CMK (cell line): Measurements from ENCODE around the gene NANOG.
A peak's percentile ranks its signal among the peaks of the same experiment; 100 is the strongest.
"Not testable (repeated sequence)": the region's sequence is repeated elsewhere in the genome, so short reads cannot be mapped to it uniquely, and the experiment has no call there.

ENCODE experiments used
- DNase-seq: peaks from one replicate; pipeline ENCODE4 v3.0.0-alpha.2; 2010; ENCODE audit warnings: low read depth

NANOG gene

DNA sequence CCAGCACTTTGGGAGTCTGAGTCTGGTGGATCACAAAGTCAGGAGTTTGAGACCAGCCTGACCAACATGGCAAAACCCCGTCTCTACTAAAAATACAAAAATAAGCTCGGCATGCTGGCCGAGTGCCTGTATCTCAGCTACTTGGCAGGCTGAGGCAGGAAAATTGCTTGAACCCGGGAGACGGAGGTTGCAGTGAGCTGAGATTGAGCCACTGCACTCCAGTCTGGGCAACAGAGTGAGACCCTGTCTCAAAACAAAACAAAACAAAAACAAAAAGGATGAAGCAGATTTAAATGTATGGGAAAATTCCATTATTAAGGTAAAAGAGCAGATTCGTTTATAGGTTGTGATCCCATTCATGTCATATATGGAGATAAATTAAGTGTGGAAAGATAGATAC lies 17.1 kb downstream of the NANOG start:
- DNase-seq = not testable (repeated sequence)

- DNase-seq = peak; percentile 70
These were observed 17.8 kb downstream of the NANOG start for GRCh38 chr12:7806863-7807487.

DNA sequence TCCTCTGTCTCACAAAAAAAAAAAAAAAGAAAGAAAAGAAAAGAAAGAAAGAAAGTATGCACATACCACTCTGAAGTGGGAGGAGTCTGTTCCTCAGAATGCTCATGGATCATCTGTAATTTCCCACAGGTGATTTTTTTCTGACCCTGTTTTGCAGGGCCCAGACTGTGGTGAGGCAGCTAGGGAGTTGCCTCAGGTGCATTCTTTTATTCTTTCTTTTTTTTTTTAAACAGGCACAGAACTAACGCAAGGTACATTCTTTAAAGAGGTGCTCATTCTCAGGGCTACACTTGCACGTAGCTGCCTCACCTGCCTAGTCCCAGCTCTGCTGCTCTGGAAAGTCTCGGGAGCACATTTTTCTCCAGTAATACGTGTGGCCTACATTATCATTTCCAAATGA lies 36.6 kb downstream of the NANOG start:
- DNase-seq = not testable (repeated sequence)

DNA sequence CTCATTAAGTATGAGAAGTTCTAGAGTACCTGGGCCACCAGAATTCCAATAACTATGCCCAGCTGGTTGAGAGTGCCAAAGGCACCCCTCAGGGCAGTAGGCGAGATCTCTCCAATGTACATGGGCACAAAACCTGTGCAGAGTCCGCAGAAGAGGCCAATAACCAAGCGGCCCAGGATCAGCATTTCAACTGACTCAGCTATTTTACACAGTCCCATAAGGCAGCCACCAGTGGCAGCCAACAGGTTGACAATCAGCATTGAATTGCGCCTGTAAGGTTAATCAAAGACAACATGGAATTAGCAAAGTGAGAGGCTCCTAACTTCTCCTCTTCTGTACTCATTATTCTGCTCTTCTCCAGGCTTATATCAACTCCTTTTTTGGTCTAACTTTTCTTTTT lies 40.5 kb downstream of the NANOG start:
- not testable (repeated sequence) for DNase-seq

- no peak for DNase-seq
These were observed 43.0 kb downstream of the NANOG start for GRCh38 chr12:7832059-7832696.

- not testable (repeated sequence) for DNase-seq
These were observed 44.0 kb downstream of the NANOG start for GRCh38 chr12:7833201-7833600.

- DNase-seq = no peak
These were observed 44.6 kb downstream of the NANOG start for GRCh38 chr12:7833831-7834230.

DNA sequence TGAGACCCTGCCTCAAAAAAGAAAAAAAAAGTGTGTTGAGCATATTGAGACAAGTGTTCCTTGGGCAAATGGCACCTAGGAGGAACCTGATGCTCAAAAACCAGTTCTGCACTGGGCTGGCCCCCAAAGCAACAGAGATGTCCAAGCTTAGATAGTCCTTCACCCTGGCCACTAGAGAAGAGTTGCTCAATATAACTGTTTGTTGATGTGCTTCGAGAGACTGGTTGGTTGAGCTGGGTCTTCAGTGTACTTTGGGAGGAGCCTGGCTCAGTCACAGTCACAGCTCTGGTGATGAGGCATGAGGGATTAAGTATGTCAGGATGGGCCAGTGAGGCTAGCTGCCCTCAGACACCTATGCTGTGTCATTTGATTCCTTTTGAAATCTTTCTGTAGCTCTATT lies 45.5 kb downstream of the NANOG start:
- no peak for DNase-seq

- DNase-seq = no peak
These were observed 45.9 kb downstream of the NANOG start for GRCh38 chr12:7835116-7835515.

DNA sequence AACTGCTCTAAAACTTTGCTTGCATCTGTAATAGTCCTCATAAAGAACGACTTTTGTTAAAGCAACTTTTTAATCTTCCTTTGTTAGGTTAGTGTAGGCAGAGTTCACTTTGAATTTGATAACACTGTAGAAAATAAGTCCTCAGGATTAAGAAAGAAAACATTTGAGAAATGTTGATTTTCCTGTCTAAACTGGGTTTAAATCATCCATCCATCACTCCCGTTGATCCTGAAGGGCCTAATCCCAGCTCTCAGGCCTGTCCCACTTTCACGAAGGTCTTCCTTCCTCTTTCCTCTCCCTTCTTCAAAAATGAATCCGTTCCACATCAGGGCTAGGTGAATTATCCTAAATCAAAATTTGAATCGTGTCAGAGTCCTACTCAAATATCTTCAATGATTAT lies 46.6 kb downstream of the NANOG start:
- DNase-seq = no peak

DNA sequence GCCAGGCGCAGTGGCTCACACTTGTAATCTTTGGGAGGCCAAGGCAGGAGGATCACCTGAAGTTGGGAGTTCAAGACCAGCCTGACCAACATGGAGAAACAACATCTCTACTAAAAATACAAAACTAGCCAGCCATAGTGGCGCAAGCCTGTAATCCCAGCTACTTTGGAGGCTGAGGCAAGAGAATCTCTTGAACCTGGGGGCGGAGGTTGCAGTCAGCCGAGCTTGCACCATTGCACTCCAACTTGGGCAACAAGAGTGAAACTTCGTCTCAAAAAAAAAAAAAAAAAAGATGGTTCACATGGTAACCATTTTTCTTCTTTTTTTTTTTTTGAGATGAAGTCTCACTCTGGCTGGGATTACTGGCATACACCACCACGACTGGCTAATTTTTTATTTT lies 48.2 kb downstream of the NANOG start:
- no peak for DNase-seq

- not testable (repeated sequence) for DNase-seq
These were observed 50.0 kb downstream of the NANOG start for GRCh38 chr12:7839226-7839625.

- not testable (repeated sequence) for DNase-seq
These were observed 50.6 kb downstream of the NANOG start for GRCh38 chr12:7839848-7840247.

GRCh38 chr12:7842444-7842843 lies 53.2 kb downstream of the NANOG start:
- not testable (repeated sequence) for DNase-seq

DNA sequence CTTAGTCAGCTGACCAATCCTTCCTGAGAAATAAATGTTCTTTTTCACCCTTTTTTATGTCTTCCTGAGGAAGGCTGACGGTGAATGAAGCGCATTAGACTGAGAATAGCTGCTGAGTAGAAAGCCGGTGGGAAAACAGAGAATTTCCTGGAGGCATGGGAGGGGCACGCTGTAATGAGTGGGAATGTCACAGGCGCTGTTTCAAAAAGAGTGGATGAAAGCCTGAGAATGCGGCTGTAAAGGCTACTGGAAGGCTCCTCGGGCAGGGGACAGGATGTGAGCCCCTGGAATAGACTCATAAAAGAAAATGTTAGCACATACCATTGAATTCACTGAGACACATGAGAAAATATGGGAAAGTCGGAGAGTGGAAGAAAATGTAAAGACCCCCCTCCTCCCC lies 53.9 kb downstream of the NANOG start:
- not testable (repeated sequence) for DNase-seq

DNA sequence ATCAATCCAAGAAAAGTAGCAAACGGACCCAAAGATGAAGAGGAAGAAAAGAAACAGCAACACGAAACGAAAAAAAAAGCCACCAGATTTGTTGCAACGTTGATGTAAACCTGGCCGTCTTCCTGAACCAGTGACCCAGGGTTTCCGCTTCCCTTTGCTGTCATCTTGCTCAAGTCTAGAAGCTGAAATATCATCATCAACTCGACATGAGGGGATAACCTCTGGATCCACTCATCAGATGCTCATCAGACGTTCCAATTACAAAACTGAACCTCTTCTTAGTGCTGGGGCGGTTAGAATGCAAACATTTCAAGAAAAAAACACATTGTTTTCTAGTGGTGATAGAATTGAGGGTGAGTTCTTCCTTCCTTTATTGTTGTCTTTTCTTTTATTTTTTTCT lies 54.4 kb downstream of the NANOG start:
- DNase-seq = not testable (repeated sequence)

GRCh38 chr12:7844116-7844515 lies 54.9 kb downstream of the NANOG start:
- DNase-seq = no peak

DNA sequence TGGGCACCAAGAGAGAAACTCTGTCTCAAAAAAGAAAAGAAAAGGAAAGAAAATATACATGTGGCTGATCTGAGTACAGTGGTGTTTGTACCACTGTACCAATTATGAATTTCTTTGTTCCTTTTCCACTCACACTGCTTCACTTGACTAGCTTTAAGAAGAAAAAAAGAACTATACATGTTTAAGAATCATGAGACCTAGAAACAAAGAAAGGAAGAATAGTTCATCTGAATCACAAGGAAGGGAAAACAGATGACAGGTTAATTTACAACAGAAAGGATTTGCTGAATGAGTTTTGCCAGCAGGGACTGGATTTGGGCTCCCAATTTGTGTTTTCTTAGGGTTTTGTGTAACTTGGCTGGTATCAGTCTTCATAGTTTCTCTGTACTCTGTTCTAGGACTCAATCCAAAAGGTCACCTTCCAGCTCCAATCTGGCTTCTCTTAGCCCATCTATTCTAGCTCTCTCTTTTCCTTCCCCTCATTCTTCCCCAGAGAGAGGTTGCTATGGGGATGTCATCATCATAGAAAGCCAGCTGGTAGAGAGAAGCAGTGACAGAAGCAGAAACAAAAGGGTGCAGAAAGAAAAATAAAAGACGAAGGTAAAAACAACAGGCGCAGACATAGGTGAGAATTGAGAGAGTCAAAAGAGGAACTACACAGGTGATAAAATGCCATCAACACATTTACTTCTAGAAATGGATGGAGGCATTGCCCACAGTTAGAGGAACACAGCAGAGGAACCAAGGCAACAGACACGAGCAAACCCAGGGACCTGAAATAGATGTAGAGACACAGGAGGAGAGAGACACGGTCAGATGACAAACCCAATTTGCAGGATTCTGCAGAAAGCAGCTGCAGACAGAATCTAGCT lies 58.3 kb downstream of the NANOG start:
- DNase-seq = not testable (repeated sequence)

DNA sequence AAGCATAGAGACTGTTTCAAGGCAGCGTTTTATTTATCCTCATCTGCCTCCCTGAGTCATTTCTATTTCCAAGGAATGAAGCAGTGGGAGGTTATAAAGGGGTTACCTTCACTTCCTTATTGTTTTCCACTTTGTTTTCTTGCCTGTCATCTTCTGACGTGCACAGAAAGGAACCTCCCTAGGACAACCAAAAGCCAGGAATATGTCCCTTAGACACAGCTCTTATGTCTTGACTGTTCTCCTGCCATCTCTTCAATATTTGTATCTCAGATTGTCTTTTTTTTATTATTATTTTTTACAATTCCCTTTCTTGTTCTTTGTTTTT lies 58.9 kb downstream of the NANOG start:
- not testable (repeated sequence) for DNase-seq
